ENCODE data around the gene SIPA1L3.
"Not testable (repeated sequence)": the region's sequence is repeated elsewhere in the genome, so short reads cannot be mapped to it uniquely, and the experiment has no call there.

SIPA1L3 gene

DNA sequence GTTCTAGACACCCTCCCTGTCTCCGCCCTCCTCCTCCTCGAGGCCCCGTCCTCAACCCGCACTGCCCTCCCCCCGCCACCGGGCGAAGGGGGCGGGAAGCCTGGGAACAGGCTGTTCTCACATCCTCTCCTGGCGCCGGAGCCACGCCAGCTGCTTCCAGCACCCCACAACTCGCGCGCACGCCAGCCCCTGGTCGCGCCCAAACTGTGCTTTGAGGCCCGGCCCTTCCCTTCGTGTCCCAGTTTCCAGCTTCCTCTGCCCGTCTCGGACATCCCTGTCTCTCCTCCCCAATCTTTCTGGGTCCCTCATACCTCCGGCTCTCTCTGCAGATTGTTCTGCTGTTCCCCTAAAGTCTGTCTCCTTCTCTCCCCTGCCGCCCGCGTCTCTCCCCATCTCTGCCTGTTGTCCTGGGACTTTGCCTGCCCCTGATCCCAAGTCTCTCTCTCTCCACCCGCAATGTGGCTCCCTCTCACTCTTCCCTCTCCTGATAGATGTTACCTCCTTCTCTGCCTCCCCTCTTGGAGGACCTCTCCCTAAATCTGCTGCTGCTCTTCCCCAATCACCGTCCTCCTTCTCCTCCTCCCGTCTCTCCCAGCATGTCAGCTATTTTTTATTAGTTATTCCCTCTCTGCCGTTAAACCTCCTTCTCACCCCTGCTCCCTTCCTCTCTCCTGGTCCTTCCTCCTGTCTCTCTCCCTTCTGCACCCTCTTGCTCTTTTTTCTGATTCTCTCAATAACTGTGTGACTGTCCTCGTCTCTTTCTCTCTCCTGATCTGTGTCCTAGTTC lies 302.9 kb downstream of the SIPA1L3 start:
- no peak for DNase-seq (ENCODE audit: low read depth in 1 of 2, low spot score in 1 of 2)

DNA sequence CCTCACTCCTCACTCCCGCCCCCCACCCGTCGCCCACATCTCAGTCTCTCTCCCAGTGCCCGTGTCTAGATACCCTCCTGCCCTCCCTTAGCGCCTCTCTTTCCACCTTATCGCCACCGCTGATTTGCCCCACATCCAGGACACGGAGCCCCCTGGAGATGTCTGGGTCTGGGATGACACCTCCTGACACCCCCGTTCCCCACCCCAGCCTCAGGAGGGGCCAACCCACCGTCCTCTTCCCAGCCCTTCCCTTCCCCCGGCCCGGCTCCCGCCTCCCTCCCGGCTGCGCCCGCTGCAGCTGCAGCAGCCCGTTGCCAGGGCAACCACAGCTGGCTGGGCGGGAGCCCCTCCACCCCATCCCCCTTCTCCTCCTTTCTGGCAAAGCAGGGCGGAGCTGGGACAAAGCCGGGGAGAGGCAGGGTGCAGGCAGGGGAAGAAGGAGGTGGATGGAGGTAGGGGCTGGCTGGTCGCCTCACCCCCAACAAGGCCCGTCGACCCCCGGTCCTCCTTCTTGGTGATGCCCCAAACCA lies 303.5 kb downstream of the SIPA1L3 start:
- DNase-seq (ENCODE audit: low read depth in 1 of 2, low spot score in 1 of 2) = no peak

- DNase-seq (ENCODE audit: low read depth in 1 of 2, low spot score in 1 of 2) = no peak
These were observed 304.2 kb downstream of the SIPA1L3 start for GRCh38 chr19:38211151-38211591.

- DNase-seq (ENCODE audit: low read depth in 1 of 2, low spot score in 1 of 2) = no peak
These were observed 304.8 kb downstream of the SIPA1L3 start for GRCh38 chr19:38211766-38212165.

DNA sequence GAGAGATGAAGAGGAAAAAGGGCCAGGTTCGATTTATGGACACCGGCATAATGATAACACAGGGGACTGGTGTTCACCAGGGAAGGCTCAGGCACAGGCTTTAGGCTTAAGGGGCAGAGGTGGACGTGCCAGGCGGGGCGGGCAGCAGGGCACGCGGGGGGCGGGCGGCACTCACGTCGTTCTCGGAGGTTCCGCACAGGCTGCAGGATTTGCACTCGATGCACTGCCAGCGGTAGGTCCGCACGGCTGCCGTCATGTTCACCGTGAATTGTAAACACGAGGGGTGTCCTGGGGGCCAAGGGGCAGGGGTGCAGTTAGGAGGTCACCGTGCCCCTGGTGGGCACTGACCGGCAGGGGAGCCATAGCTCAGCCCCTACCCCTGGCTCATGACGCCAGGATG lies 306.5 kb downstream of the SIPA1L3 start:
- DNase-seq (ENCODE audit: low read depth in 1 of 2, low spot score in 1 of 2) = no peak

DNA sequence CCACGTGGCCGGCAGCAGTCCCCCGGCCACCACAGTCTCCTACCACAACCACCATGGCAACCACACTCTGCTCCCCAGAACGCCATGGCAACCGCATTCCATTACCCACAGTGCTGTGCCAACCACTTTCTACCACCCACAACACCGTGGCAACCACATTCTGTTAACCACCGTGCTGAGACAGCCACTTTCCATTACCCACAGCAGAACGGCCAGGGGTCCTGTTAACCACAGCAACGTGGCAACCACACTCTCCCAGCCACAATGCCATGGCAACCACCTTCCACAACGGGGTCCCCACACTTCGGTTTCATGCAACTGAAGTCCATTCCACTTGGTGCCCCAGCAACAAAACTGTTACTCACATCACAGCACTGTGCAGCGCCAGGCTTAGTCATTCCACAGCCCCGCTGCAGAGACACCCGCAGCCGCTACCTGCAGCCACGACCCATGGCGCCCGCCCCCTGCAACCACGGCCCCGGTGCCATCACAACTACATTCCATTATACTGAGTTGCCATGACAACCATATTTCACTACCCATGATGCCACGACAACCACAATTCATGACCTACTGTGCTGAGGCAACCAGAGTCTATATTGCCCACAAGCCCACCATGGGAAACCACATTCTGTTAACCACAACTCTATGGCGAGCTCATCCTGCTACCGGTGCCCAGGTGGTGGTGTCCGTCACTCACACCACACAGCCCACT lies 307.1 kb downstream of the SIPA1L3 start:
- peak in 1 of 2 donors; percentile 45 for DNase-seq (ENCODE audit: low read depth in 1 of 2, low spot score in 1 of 2)

GRCh38 chr19:38216785-38217641 lies 310.0 kb downstream of the SIPA1L3 start:
- DNase-seq (ENCODE audit: low read depth in 1 of 2, low spot score in 1 of 2) = no peak

GRCh38 chr19:38218204-38218603 lies 311.2 kb downstream of the SIPA1L3 start:
- DNase-seq (ENCODE audit: low read depth in 1 of 2, low spot score in 1 of 2) = no peak

- no peak for DNase-seq (ENCODE audit: low read depth in 1 of 2, low spot score in 1 of 2)
These were observed 312.2 kb downstream of the SIPA1L3 start for GRCh38 chr19:38219221-38219620.

- DNase-seq (ENCODE audit: low read depth in 1 of 2, low spot score in 1 of 2) = no peak
These were observed 314.4 kb downstream of the SIPA1L3 start for GRCh38 chr19:38221421-38221820.

- no peak for DNase-seq (ENCODE audit: low read depth in 1 of 2, low spot score in 1 of 2)
These were observed 315.2 kb downstream of the SIPA1L3 start for GRCh38 chr19:38221919-38222830.

- no peak for DNase-seq (ENCODE audit: low read depth in 1 of 2, low spot score in 1 of 2)
These were observed 316.1 kb downstream of the SIPA1L3 start for GRCh38 chr19:38223119-38223523.

DNA sequence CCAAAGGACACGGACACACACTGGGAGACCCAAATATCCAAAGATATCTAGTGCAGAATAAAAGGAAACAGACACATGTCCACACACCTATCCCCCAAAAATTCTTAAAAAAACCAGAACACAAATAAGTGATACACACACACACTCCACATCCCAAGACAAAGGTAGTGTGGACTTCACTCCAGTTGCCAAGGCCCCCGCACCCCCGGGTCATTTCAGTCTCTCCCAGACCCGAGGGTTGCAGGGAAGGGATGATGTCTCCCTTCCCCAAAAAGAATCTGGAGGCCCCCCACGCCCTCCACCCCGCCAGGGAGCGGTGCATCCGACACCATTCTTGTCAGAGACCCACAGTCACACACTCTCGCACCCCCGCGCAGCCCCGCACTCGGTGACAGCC lies 316.6 kb downstream of the SIPA1L3 start:
- no peak for DNase-seq (ENCODE audit: low read depth in 1 of 2, low spot score in 1 of 2)

DNA sequence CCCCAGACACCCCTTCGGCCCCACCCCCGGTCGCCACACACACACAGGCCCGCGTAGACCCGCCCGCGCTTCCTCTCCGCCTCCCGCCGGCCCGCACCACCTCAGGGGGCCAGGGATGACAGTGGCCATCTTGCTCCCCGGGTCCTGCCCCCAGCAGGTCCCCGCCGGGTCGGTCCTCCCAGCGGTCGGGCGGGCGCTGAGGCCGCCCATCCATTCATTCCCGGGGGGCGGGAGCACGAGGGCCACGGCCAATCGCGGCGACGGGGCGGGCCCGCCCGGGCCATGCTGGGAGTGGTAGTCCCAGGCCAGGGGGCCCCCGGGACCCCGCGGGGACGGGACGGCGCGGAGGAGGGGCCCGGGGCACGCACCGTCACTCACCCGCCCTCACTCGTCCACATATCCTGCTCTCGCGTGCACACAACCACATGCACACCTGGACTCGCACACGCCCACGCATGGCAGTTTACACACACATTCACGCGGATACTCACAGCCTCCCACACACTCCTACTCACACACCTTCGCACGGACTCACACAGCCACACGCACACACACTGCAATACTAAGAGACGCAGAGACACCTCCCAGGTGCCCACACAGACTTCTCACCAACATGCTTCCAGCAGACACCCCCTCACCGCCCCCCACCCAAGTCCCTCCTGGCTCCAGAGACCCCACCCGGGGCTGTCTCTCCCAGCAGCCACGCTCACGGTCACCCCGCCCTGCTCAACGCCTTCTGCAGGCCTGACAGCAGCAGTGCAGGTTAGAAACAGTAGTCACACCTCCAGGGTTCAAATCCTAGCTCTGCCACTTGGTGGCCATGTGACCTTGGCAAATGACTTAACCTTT lies 317.2 kb downstream of the SIPA1L3 start, which contains the start of gene DPF1:
Gene DPF1 (minus strand): TSS at position 209 of the 849 bp plus-strand sequence. CDS start 80 bp downstream, at position 129.
- DNase-seq (ENCODE audit: low read depth in 1 of 2, low spot score in 1 of 2) = peak in 1 of 2 donors; percentile 34

- DNase-seq (ENCODE audit: low read depth in 1 of 2, low spot score in 1 of 2) = not testable (repeated sequence)
These were observed 317.8 kb downstream of the SIPA1L3 start for GRCh38 chr19:38224863-38225218.

DNA sequence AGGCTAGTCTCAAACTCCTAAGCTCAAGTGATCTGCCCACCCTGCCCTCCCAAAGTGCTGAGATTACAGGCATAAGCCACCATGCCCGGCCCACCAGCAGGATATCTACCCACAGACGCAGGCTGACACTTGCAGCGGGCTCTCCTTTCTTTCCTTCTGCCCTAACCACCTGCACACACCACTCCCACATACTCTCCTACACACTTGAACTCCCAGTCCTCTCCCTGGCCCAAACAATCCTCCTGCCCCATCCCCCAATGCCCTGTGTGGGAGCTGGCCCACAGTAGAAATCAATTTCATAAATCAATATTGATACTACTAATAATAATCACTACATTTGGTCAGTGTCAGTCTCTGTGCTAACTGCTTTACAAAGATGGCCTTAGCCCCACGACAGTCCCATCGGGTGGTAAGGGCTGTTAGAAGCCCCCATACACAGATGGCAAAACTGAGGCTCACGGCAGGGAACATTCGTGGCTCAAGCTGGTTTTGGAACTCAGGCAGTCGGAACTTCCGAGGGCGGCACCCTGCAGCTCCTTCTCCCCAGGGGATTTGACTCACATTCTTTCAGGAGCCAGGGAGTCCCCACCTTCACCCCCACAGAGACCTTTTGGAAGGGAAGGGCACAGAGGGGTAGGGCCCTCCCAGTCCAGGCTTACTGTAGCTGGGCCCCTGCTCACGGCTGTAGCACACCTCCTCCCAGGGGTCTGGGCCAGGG lies 320.4 kb downstream of the SIPA1L3 start:
- no peak for DNase-seq (ENCODE audit: low read depth in 1 of 2, low spot score in 1 of 2)

DNA sequence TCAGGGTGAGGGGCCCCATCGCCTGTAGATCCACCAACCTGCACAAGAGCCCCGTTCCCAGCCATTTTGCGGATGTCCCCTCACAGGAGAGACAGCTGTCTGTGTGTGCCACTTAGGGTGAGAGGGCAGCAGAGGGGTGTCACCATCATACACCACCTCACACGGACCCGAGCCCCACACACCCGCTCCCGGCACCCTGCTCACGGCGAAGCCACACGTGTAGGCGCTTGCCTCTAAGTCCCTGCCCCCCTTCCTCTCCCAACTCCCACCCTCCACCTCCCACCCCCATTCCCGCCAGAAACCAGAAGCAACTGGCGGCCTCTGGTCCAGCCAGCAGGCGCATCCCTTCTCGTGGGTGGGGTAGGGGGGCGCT lies 321.0 kb downstream of the SIPA1L3 start:
- DNase-seq (ENCODE audit: low read depth in 1 of 2, low spot score in 1 of 2) = no peak
